ENCODE results near the gene TFPI.

The TFPI gene

GRCh38 chr2:187438455-187438854 is 115.8 kb downstream of the TFPI start:
- ChIA-PET POLR2A (no interaction called here), CTCF (interaction anchor here (0.7 kb wide), 1 partner anchor 19 kb away, joined by 3 read pairs; no protein-coding TSS in a partner anchor)
- DNase-seq (ENCODE audit: extremely low spot score): no peak
- no peak for TF ChIP-seq CTCF (IDR thresholded peaks at IDR 0.05; ENCODE audit: control extremely low read depth, extremely low read depth, low read depth, missing control alignments)

GRCh38 chr2:187435756-187436155 is 118.5 kb downstream of the TFPI start:
- no peak for TF ChIP-seq CTCF (IDR thresholded peaks at IDR 0.05; ENCODE audit: control extremely low read depth, extremely low read depth, low read depth, missing control alignments)
- POLR2A ChIA-PET: no interaction called here
- CTCF ChIA-PET: no interaction called here
- no peak for DNase-seq (ENCODE audit: extremely low spot score)

- no peak for DNase-seq (ENCODE audit: extremely low spot score)
- CTCF ChIA-PET: interaction anchor here (2.0 kb wide), 1 partner anchor 15 kb away, joined by 4 read pairs; no protein-coding TSS in a partner anchor
- POLR2A ChIA-PET: no interaction called here
- TF ChIP-seq CTCF (IDR thresholded peaks at IDR 0.05; ENCODE audit: control extremely low read depth, extremely low read depth, low read depth, missing control alignments): no peak
Measured at GRCh38 chr2:187435078-187435477, 119.2 kb downstream of the TFPI start.

GRCh38 chr2:187434342-187434785 is 119.9 kb downstream of the TFPI start:
- CTCF ChIA-PET: interaction anchor here (0.8 to 2.0 kb wide), 3 partner anchors 10 to 19 kb away, joined by 3 to 4 read pairs (median 4); no protein-coding TSS in a partner anchor
- DNase-seq (ENCODE audit: extremely low spot score): no peak
- no peak for TF ChIP-seq CTCF (IDR thresholded peaks at IDR 0.05; ENCODE audit: control extremely low read depth, extremely low read depth, low read depth, missing control alignments)
- POLR2A ChIA-PET: no interaction called here

GRCh38 chr2:187431911-187432310 is 122.3 kb downstream of the TFPI start:
- POLR2A ChIA-PET: no interaction called here
- TF ChIP-seq CTCF (IDR thresholded peaks at IDR 0.05; ENCODE audit: control extremely low read depth, extremely low read depth, low read depth, missing control alignments): no peak
- CTCF ChIA-PET: interaction anchor here (1.2 kb wide), 1 partner anchor 20 kb away, joined by 3 read pairs; no protein-coding TSS in a partner anchor
- DNase-seq (ENCODE audit: extremely low spot score): no peak

GRCh38 chr2:187429989-187430388 is 124.2 kb downstream of the TFPI start:
- DNase-seq (ENCODE audit: extremely low spot score): no peak
- TF ChIP-seq CTCF (IDR thresholded peaks at IDR 0.05; ENCODE audit: control extremely low read depth, extremely low read depth, low read depth, missing control alignments): no peak
- ChIA-PET POLR2A (no interaction called here), CTCF (interaction anchor here (0.8 kb wide), 1 partner anchor 8 kb away, joined by 3 read pairs; no protein-coding TSS in a partner anchor)

Measured in GM10248 (cell line).